SK-N-SH treated with all-trans-retinoic acid at 6 μM for 48 hours (cell line): ENCODE data around the gene SLC12A6.

ENCODE experiments used
- ATAC-seq: fragments of 200-7000 bp; cut with Tn5 transposase; 3 replicates; pipeline ENCODE4 v1.9.1; 2020; ENCODE audit warnings: mild to moderate bottlenecking, moderate library complexity
- BACH2 ChIP-seq: fragments of 250-450 bp; sonication (Bioruptor Pico); IDR thresholded peaks from 2 replicates; pipeline ENCODE4 v1.9.0; 2021; ENCODE audit warnings: mild to moderate bottlenecking, borderline replicate concordance
- CSRNP3 ChIP-seq: fragments of 250-450 bp; sonication (Bioruptor Pico); IDR thresholded peaks from 2 replicates; pipeline ENCODE4 v1.5.1; 2021; ENCODE audit warnings: mild to moderate bottlenecking, moderate library complexity
- ESRRG ChIP-seq: fragments of 250-450 bp; sonication (Bioruptor Pico); IDR thresholded peaks from 2 replicates; pipeline ENCODE4 v1.6.1; 2021; ENCODE audit warnings: mild to moderate bottlenecking
- GLIS3 ChIP-seq: fragments of 250-450 bp; sonication (Bioruptor Pico); IDR thresholded peaks from 2 replicates; pipeline ENCODE4 v1.5.0; 2020; ENCODE audit warnings: mild to moderate bottlenecking, moderate library complexity
- ISL1 ChIP-seq: fragments of 250-450 bp; sonication (Bioruptor Pico); IDR thresholded peaks from 2 replicates; pipeline ENCODE4 v2.1.2; 2022; ENCODE audit warnings: mild to moderate bottlenecking, moderate library complexity
- OSR1 ChIP-seq: fragments of 250-450 bp; sonication (Bioruptor Pico); IDR thresholded peaks from 2 replicates; pipeline ENCODE4 v1.8.0; 2022; ENCODE audit warnings: moderate library complexity, mild to moderate bottlenecking, inconsistent platforms
- POU6F1 ChIP-seq: fragments of 250-450 bp; sonication (Bioruptor Pico); IDR thresholded peaks from 2 replicates; pipeline ENCODE4 v1.8.0; 2021; ENCODE audit warnings: low read depth, mild to moderate bottlenecking, moderate library complexity, borderline replicate concordance
- PPARA ChIP-seq: fragments of 250-450 bp; sonication (Bioruptor Pico); IDR thresholded peaks from 2 replicates; pipeline ENCODE4 v1.5.0; 2020; ENCODE audit warnings: mild to moderate bottlenecking, borderline replicate concordance
- RARB ChIP-seq: fragments of 250-450 bp; sonication (Bioruptor Pico); IDR thresholded peaks from 2 replicates; pipeline ENCODE4 v1.8.0; 2021; ENCODE audit warnings: mild to moderate bottlenecking, moderate library complexity
- SNAI2 ChIP-seq: fragments of 250-450 bp; sonication (Bioruptor Pico); IDR thresholded peaks from 2 replicates; pipeline ENCODE4 v1.5.0; 2020; ENCODE audit warnings: mild to moderate bottlenecking, moderate library complexity
- TCF4 ChIP-seq: fragments of 250-450 bp; sonication (Bioruptor Pico); IDR thresholded peaks from 2 replicates; pipeline ENCODE4 v1.8.0; 2021; ENCODE audit warnings: mild to moderate bottlenecking, moderate library complexity, borderline replicate concordance
- TOX ChIP-seq: fragments of 250-450 bp; sonication (Bioruptor Pico); IDR thresholded peaks from 2 replicates; pipeline ENCODE4 v1.8.0; 2021; ENCODE audit warnings: mild to moderate bottlenecking, moderate library complexity, borderline replicate concordance
- ZC3H10 ChIP-seq: fragments of 250-450 bp; sonication (Bioruptor Pico); IDR thresholded peaks from 2 replicates; pipeline ENCODE4 v1.5.1; 2021; ENCODE audit warnings: mild to moderate bottlenecking, moderate library complexity
- ZFP3 ChIP-seq: fragments of 250-450 bp; sonication (Bioruptor Pico); IDR thresholded peaks from 2 replicates; pipeline ENCODE4 v1.5.0; 2020; ENCODE audit warnings: mild to moderate bottlenecking, moderate library complexity
- ZFP30 ChIP-seq: fragments of 450-650 bp; formaldehyde crosslinking; IDR thresholded peaks from 2 replicates; pipeline ENCODE4 v1.5.0; 2022; ENCODE audit warnings: mild to moderate bottlenecking, moderate library complexity
- ZNF565 ChIP-seq: fragments of 450-650 bp; formaldehyde crosslinking; conservative IDR thresholded peaks from 2 replicates; pipeline ENCODE4 v1.5.0; 2020; ENCODE audit warnings: low read depth, mild to moderate bottlenecking, moderate library complexity
- ZNF70 ChIP-seq: fragments of 450-650 bp; formaldehyde crosslinking; IDR thresholded peaks from 2 replicates; pipeline ENCODE4 v1.5.0; 2020; ENCODE audit warnings: mild to moderate bottlenecking, moderate library complexity
- ZNF8 ChIP-seq: fragments of 450-650 bp; formaldehyde crosslinking; IDR thresholded peaks from 2 replicates; pipeline ENCODE4 v1.5.0; 2020; ENCODE audit warnings: mild to moderate bottlenecking, moderate library complexity
- TF ChIP-seq, protein P1 (sequence below): fragments of 250-450 bp; sonication (Bioruptor Pico); IDR thresholded peaks from 2 replicates; pipeline ENCODE4 v1.5.1; 2020; ENCODE audit warnings: low read depth, mild to moderate bottlenecking, moderate library complexity
- TF ChIP-seq, protein P2 (sequence below): fragments of 250-450 bp; sonication (Bioruptor Pico); IDR thresholded peaks from 2 replicates; pipeline ENCODE4 v1.8.0; 2020; ENCODE audit warnings: mild to moderate bottlenecking, moderate library complexity, borderline replicate concordance
- TF ChIP-seq, protein P3 (sequence below): fragments of 250-450 bp; sonication (Bioruptor Pico); IDR thresholded peaks from 2 replicates; pipeline ENCODE4 v1.5.0; 2020; ENCODE audit warnings: mild to moderate bottlenecking, moderate library complexity

Gene SLC12A6

GRCh38 chr15:34374816-34375215 lies 37.2 kb upstream of the SLC12A6 start:
- TF ChIP-seq, protein P1, sequence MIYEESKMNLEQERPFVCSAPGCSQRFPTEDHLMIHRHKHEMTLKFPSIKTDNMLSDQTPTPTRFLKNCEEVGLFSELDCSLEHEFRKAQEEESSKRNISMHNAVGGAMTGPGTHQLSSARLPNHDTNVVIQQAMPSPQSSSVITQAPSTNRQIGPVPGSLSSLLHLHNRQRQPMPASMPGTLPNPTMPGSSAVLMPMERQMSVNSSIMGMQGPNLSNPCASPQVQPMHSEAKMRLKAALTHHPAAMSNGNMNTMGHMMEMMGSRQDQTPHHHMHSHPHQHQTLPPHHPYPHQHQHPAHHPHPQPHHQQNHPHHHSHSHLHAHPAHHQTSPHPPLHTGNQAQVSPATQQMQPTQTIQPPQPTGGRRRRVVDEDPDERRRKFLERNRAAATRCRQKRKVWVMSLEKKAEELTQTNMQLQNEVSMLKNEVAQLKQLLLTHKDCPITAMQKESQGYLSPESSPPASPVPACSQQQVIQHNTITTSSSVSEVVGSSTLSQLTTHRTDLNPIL (CRISPR knock-in tag) = no peak
- TF ChIP-seq ESRRG = no peak
- TF ChIP-seq, protein P2, sequence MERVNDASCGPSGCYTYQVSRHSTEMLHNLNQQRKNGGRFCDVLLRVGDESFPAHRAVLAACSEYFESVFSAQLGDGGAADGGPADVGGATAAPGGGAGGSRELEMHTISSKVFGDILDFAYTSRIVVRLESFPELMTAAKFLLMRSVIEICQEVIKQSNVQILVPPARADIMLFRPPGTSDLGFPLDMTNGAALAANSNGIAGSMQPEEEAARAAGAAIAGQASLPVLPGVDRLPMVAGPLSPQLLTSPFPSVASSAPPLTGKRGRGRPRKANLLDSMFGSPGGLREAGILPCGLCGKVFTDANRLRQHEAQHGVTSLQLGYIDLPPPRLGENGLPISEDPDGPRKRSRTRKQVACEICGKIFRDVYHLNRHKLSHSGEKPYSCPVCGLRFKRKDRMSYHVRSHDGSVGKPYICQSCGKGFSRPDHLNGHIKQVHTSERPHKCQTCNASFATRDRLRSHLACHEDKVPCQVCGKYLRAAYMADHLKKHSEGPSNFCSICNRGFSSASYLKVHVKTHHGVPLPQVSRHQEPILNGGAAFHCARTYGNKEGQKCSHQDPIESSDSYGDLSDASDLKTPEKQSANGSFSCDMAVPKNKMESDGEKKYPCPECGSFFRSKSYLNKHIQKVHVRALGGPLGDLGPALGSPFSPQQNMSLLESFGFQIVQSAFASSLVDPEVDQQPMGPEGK (CRISPR knock-in tag) = no peak
- no peak for TF ChIP-seq GLIS3 (CRISPR knock-in tag)
- TF ChIP-seq POU6F1 (CRISPR knock-in tag) = no peak
- no peak for TF ChIP-seq ZFP3
- TF ChIP-seq ISL1 (CRISPR knock-in tag) = no peak
- no peak for TF ChIP-seq PPARA (CRISPR knock-in tag)
- TF ChIP-seq CSRNP3 (CRISPR knock-in tag) = no peak
- TF ChIP-seq RARB (CRISPR knock-in tag) = no peak
- no peak for TF ChIP-seq SNAI2
- no peak for TF ChIP-seq ZFP30
- TF ChIP-seq OSR1 (CRISPR knock-in tag) = no peak
- TF ChIP-seq ZNF70 = no peak
- no peak for TF ChIP-seq TCF4 (CRISPR knock-in tag)
- TF ChIP-seq ZNF8 (CRISPR knock-in tag) = no peak
- no peak for TF ChIP-seq ZC3H10 (CRISPR knock-in tag)
- no peak for ATAC-seq

DNA sequence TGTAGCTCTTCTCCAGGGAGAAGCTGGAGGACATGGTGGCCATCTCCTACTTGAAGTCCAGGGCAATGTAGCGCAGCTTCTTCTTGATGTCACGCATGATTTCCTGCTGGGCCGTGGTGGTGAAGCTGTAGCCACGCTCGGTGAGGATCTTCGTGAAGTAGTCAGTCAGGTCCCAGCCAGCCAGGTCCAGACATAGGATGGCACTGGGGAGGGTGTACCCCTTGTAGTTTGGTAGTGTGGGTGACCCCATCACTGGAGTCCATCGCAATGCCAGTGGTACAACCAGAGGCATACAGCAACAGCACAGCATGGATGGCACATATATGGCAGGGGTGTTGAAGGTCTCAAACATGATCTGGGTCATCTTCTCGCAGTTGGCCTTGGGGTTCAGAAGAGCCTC lies 36.4 kb upstream of the SLC12A6 start:
- no peak for ATAC-seq
- TF ChIP-seq ESRRG = no peak
- TF ChIP-seq ZNF565 (CRISPR knock-in tag) = no peak
- no peak for TF ChIP-seq RARB (CRISPR knock-in tag)
- no peak for TF ChIP-seq ZFP3
- no peak for TF ChIP-seq GLIS3 (CRISPR knock-in tag)
- no peak for TF ChIP-seq TOX (CRISPR knock-in tag)
- no peak for TF ChIP-seq ZNF70
- TF ChIP-seq SNAI2 = no peak
- TF ChIP-seq OSR1 (CRISPR knock-in tag) = no peak
- no peak for TF ChIP-seq CSRNP3 (CRISPR knock-in tag)
- no peak for TF ChIP-seq TCF4 (CRISPR knock-in tag)
- no peak for TF ChIP-seq BACH2 (CRISPR knock-in tag)
- TF ChIP-seq POU6F1 (CRISPR knock-in tag) = no peak
- TF ChIP-seq, protein P1 (CRISPR knock-in tag) = no peak
- no peak for TF ChIP-seq ZFP30
- TF ChIP-seq, protein P2 (CRISPR knock-in tag) = no peak
- no peak for TF ChIP-seq ISL1 (CRISPR knock-in tag)
- TF ChIP-seq PPARA (CRISPR knock-in tag) = no peak
- TF ChIP-seq, protein P3, sequence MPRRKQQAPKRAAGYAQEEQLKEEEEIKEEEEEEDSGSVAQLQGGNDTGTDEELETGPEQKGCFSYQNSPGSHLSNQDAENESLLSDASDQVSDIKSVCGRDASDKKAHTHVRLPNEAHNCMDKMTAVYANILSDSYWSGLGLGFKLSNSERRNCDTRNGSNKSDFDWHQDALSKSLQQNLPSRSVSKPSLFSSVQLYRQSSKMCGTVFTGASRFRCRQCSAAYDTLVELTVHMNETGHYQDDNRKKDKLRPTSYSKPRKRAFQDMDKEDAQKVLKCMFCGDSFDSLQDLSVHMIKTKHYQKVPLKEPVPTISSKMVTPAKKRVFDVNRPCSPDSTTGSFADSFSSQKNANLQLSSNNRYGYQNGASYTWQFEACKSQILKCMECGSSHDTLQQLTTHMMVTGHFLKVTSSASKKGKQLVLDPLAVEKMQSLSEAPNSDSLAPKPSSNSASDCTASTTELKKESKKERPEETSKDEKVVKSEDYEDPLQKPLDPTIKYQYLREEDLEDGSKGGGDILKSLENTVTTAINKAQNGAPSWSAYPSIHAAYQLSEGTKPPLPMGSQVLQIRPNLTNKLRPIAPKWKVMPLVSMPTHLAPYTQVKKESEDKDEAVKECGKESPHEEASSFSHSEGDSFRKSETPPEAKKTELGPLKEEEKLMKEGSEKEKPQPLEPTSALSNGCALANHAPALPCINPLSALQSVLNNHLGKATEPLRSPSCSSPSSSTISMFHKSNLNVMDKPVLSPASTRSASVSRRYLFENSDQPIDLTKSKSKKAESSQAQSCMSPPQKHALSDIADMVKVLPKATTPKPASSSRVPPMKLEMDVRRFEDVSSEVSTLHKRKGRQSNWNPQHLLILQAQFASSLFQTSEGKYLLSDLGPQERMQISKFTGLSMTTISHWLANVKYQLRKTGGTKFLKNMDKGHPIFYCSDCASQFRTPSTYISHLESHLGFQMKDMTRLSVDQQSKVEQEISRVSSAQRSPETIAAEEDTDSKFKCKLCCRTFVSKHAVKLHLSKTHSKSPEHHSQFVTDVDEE (CRISPR knock-in tag) = no peak
